HEK293 (cell line): Measurements from ENCODE around the gene CDC14A.

ENCODE experiments used
- CTCF ChIA-PET: fragments of 350-600 bp; formaldehyde crosslinking; extraction: SDS; loops from one replicate; lab custom pipeline; 2021; ENCODE audit warnings: antibody characterized with exemption; lab: Yijun Ruan, JAX
- POLR2A ChIA-PET: fragments of 300-600 bp; formaldehyde crosslinking; extraction: SDS; loops from one replicate; lab custom pipeline; 2020; ENCODE audit warnings: antibody characterized with exemption, inconsistent platforms; lab: Yijun Ruan, JAX
- H3K27ac ChIP-seq: fragments of 200-500 bp; sonication (Bioruptor generic); 2 replicates; pipeline ENCODE4 v1.5.1; 2014; ENCODE audit warnings: low read depth, low read length, control low read depth, inconsistent platforms; ENCODE audit errors: extremely low read depth
- H3K36me3 ChIP-seq, 2 experiments: fragments of 200-500 bp in 1 of 2; sonication (Bioruptor generic) in 1 of 2; 1 replicate in 1 of 2; 2 replicates in 1 of 2; pipeline ENCODE4 v1.5.1; 2014 to 2017; ENCODE audit warnings: inconsistent platforms in 2 of 2, low read length in 2 of 2; ENCODE audit not compliant: control insufficient read depth in 2 of 2, insufficient read depth in 1 of 2
- H3K4me1 ChIP-seq: fragments of 200-500 bp; sonication (Bioruptor generic); 2 replicates; pipeline ENCODE4 v1.5.1; 2014; ENCODE audit warnings: mild to moderate bottlenecking, low read length, inconsistent platforms; ENCODE audit not compliant: control insufficient read depth, insufficient read depth
- H3K4me3 ChIP-seq: 2 replicates; pipeline ENCODE4 v1.5.1; 2011; ENCODE audit warnings: low read depth, mild to moderate bottlenecking, control low read depth, low read length, moderate library complexity
- H3K9me3 ChIP-seq: fragments of 200-500 bp; sonication (Bioruptor generic); 2 replicates; pipeline ENCODE4 v1.5.1; 2014; ENCODE audit warnings: low read depth, low read length, inconsistent platforms; ENCODE audit not compliant: control insufficient read depth, insufficient read depth
- GLI2 ChIP-seq: fragments of 450-650 bp; formaldehyde crosslinking; IDR thresholded peaks from 2 replicates; pipeline ENCODE4; 2017; ENCODE audit warnings: missing biosample characterization, missing genetic modification characterization, low read depth, borderline replicate concordance
- GLIS2 ChIP-seq: fragments of 450-650 bp; formaldehyde crosslinking; IDR thresholded peaks from 2 replicates; pipeline ENCODE4 v1.5.1; 2016; ENCODE audit warnings: missing biosample characterization, missing genetic modification characterization
- KLF8 ChIP-seq: fragments of 450-650 bp; formaldehyde crosslinking; IDR thresholded peaks from 2 replicates; pipeline ENCODE4 v1.5.1; 2016; ENCODE audit warnings: missing biosample characterization, missing genetic modification characterization
- PRDM4 ChIP-seq: fragments of 450-650 bp; formaldehyde crosslinking; IDR thresholded peaks from 2 replicates; pipeline ENCODE4 v1.5.1; 2017; ENCODE audit warnings: missing biosample characterization, missing genetic modification characterization
- SETDB1 ChIP-seq: IDR thresholded peaks from one replicate; pipeline ENCODE4 v1.6.1; 2017; ENCODE audit warnings: mild to moderate bottlenecking, low read length, moderate library complexity, mixed read lengths; ENCODE audit not compliant: insufficient read length
- YY2 ChIP-seq: fragments of 450-650 bp; formaldehyde crosslinking; IDR thresholded peaks from 2 replicates; pipeline ENCODE4 v1.5.1; 2016; ENCODE audit warnings: missing biosample characterization, missing genetic modification characterization
- ZBTB10 ChIP-seq: fragments of 450-650 bp; formaldehyde crosslinking; IDR thresholded peaks from 2 replicates; pipeline ENCODE4 v1.5.1; 2016; ENCODE audit warnings: missing biosample characterization, missing genetic modification characterization
- ZNF366 ChIP-seq: fragments of 450-650 bp; formaldehyde crosslinking; conservative IDR thresholded peaks from 2 replicates; pipeline ENCODE4 v1.5.1; 2016; ENCODE audit warnings: missing biosample characterization, missing genetic modification characterization
- ZNF398 ChIP-seq: fragments of 450-650 bp; formaldehyde crosslinking; IDR thresholded peaks from 2 replicates; pipeline ENCODE4 v1.5.1; 2017; ENCODE audit warnings: missing biosample characterization, missing genetic modification characterization
- ZNF792 ChIP-seq: fragments of 450-650 bp; formaldehyde crosslinking; IDR thresholded peaks from 2 replicates; pipeline ENCODE4 v1.5.1; 2016; ENCODE audit warnings: missing biosample characterization, missing genetic modification characterization
- TF ChIP-seq, protein P1 (sequence below): fragments of 450-650 bp; formaldehyde crosslinking; IDR thresholded peaks from 2 replicates; pipeline ENCODE4 v1.5.1; 2016; ENCODE audit warnings: missing biosample characterization, missing genetic modification characterization, low read depth
- TF ChIP-seq, protein P2 (sequence below): sonication (generic); formaldehyde crosslinking; IDR thresholded peaks from 2 replicates; pipeline ENCODE4 v1.8.1; 2022; ENCODE audit warnings: mild to moderate bottlenecking, moderate library complexity, missing genetic modification reagents

Gene CDC14A

GRCh38 chr1:100552922-100553321 lies 200.6 kb downstream of the CDC14A start:
- no peaks in the 10 kb centered on the region for H3K4me1 ChIP-seq
- CTCF ChIA-PET: no interaction called here
- no peaks in the 10 kb centered on the region for H3K9me3 ChIP-seq
- POLR2A ChIA-PET: no interaction called here
- no peaks in the 10 kb centered on the region for H3K36me3 ChIP-seq
- no peak overlapping the region for H3K4me3 ChIP-seq
- no peak for TF ChIP-seq GLIS2 (tag by site-specific recombination)
- TF ChIP-seq, protein P1, sequence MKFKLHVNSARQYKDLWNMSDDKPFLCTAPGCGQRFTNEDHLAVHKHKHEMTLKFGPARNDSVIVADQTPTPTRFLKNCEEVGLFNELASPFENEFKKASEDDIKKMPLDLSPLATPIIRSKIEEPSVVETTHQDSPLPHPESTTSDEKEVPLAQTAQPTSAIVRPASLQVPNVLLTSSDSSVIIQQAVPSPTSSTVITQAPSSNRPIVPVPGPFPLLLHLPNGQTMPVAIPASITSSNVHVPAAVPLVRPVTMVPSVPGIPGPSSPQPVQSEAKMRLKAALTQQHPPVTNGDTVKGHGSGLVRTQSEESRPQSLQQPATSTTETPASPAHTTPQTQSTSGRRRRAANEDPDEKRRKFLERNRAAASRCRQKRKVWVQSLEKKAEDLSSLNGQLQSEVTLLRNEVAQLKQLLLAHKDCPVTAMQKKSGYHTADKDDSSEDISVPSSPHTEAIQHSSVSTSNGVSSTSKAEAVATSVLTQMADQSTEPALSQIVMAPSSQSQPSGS (tag by site-specific recombination): peak; percentile 86
- H3K27ac ChIP-seq: no peak overlapping the region

- Histone ChIP-seq H3K36me3 (no peaks in the 10 kb centered on the region), H3K4me1 (no peaks in the 10 kb centered on the region), H3K9me3 (no peaks in the 10 kb centered on the region), H3K27ac (no peak overlapping the region), H3K4me3 (no peak overlapping the region)
- CTCF ChIA-PET: interaction anchor here (0.7 kb wide), 1 partner anchor 13 kb away, joined by 3 read pairs; no protein-coding TSS in a partner anchor
- TF ChIP-seq SETDB1 (peak; percentile 32), PRDM4 (tag by site-specific recombination) (no peak)
- TF ChIP-seq, all 188 proteins: peak for 1
- POLR2A ChIA-PET: no interaction called here
These were observed 203.9 kb downstream of the CDC14A start for GRCh38 chr1:100556181-100556580.

DNA sequence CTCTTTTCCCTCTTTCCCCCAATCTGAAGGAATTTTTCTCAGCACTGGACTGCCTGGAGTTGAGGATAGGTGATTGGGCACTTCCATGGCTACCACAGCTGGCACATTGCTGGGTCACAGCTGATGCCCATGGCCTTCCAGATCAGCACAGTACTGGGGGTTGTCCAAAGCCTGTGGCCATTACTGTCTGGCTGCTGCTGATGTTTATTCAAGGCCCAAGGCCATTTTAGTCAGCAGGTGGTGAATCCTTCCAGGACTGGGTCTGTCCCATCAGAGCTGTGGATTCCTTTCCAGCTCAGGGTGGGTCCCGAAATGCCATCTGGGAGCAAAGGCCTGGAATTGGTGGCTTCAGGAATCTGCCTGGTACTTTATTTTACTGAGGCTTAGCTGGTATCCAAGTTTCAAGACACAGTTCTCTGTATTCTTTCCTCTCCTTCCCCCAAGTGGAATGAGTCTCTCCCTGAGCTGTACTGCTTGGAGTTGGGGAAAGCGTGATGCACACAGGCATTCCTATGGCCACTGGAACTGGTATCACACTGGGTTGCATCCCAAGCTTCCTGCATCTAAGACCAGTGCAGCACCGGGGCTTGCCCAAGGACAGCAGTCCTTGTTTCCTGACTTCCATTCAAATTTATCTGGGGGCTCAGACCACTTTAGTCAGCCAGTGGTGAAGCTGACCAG lies 204.8 kb downstream of the CDC14A start:
- TF ChIP-seq, protein P2, sequence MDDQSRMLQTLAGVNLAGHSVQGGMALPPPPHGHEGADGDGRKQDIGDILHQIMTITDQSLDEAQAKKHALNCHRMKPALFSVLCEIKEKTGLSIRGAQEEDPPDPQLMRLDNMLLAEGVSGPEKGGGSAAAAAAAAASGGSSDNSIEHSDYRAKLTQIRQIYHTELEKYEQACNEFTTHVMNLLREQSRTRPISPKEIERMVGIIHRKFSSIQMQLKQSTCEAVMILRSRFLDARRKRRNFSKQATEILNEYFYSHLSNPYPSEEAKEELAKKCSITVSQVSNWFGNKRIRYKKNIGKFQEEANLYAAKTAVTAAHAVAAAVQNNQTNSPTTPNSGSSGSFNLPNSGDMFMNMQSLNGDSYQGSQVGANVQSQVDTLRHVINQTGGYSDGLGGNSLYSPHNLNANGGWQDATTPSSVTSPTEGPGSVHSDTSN: no peak
- no peak for TF ChIP-seq YY2 (tag by site-specific recombination)
- TF ChIP-seq ZNF792 (tag by site-specific recombination): no peak
- no peak for TF ChIP-seq ZNF398 (tag by site-specific recombination)
- no peak for TF ChIP-seq GLI2 (tag by site-specific recombination)
- TF ChIP-seq KLF8: no peak
- TF ChIP-seq ZNF366 (tag by site-specific recombination): no peak
- no peak for TF ChIP-seq ZBTB10
- POLR2A ChIA-PET: no interaction called here
- H3K4me1 ChIP-seq: no peaks in the 10 kb centered on the region
- no peaks in the 10 kb centered on the region for H3K36me3 ChIP-seq
- H3K9me3 ChIP-seq: no peaks in the 10 kb centered on the region
- no peak overlapping the region for H3K27ac ChIP-seq
- CTCF ChIA-PET: no interaction called here
- H3K4me3 ChIP-seq: no peak overlapping the region
